Ascending aorta (tissue), 2 donors: Measurements from ENCODE around the gene SIRPB1. TPM values are rescaled to one million over a fixed set of nuclear protein-coding genes. Genes with fewer than 3 reads are reported as not detected.
"Not testable (repeated sequence)": the region's sequence is repeated elsewhere in the genome, so short reads cannot be mapped to it uniquely, and the experiment has no call there.

Source experiments
- DNase-seq, 2 donors: peaks; one replicate each; pipeline ENCODE4 v3.0.0-alpha.2; 2019; ENCODE audit warnings: low spot score in 2 of 2
- H3K27ac ChIP-seq, 2 donors: fragments of 200-600 bp; sonication (generic); one replicate each; pipeline ENCODE4 v1.5.1; 2016 to 2017; ENCODE audit warnings: mild to moderate bottlenecking in 1 of 2
- H3K27me3 ChIP-seq: fragments of 200-600 bp; sonication (generic); one replicate; pipeline ENCODE4 v1.5.1; 2017
- H3K36me3 ChIP-seq, 2 donors: fragments of 200-600 bp; sonication (generic); one replicate each; pipeline ENCODE4 v1.5.1; 2016
- H3K4me1 ChIP-seq, 2 donors: fragments of 200-600 bp; sonication (generic); one replicate each; pipeline ENCODE4 v1.5.1; 2016 to 2017; ENCODE audit warnings: mild to moderate bottlenecking in 1 of 2
- H3K4me3 ChIP-seq, 2 donors: fragments of 200-600 bp; sonication (generic); one replicate each; pipeline ENCODE4 v1.5.1; 2016 to 2017; ENCODE audit warnings: mild to moderate bottlenecking in 1 of 2
- H3K9me3 ChIP-seq, 2 donors: fragments of 200-600 bp; sonication (generic); one replicate each; pipeline ENCODE4 v1.5.1; 2016
- CTCF ChIP-seq, 3 experiments: fragments of 200-600 bp in 2 of 3; fragments of 450-650 bp in 1 of 3; sonication (generic) in 2 of 3; IDR thresholded peaks; one replicate each; pipeline ENCODE4 v1.5.1; 2016 to 2019; ENCODE audit warnings: antibody characterized with exemption in 3 of 3, mild to moderate bottlenecking in 1 of 3, moderate library complexity in 1 of 3
- intact Hi-C: fragments of 100-400 bp; cut with DNase I; formaldehyde crosslinking; loops from one replicate; pipeline ENCODE4 v1.15.1; 2023
- total RNA-seq: library from RNA; depleted of rRNA; stranded (reverse); fragments of >200 nt; gene quantifications from one replicate; pipeline ENCODE4 v1.1.0, GENCODE V29; 2016

The SIRPB1 gene
- total RNA-seq, 1 donor from 2014 or later = 0.43 TPM

DNA sequence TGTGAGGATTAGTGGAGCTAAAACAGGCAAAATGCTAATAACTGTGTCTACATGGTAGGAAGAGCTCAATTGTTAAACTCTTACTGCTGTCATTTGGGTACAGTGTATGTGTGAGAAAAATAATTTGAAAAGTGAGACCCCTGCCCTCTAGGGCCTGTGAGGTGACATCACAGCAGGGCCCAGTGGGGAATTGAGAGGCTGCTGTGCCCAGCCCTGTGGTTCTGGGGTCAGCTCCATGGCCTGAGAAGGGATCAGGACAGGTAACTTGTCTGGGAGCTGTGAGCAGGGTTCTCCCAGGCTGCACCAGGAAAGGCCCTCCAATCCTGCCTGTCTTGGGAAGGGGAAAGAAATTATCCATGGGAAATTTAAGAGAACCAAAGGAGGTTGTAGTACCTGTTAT is 1.3 kb downstream of the SIRPB1 start:
- no peak for TF ChIP-seq CTCF (IDR thresholded peaks at IDR 0.05)

DNA sequence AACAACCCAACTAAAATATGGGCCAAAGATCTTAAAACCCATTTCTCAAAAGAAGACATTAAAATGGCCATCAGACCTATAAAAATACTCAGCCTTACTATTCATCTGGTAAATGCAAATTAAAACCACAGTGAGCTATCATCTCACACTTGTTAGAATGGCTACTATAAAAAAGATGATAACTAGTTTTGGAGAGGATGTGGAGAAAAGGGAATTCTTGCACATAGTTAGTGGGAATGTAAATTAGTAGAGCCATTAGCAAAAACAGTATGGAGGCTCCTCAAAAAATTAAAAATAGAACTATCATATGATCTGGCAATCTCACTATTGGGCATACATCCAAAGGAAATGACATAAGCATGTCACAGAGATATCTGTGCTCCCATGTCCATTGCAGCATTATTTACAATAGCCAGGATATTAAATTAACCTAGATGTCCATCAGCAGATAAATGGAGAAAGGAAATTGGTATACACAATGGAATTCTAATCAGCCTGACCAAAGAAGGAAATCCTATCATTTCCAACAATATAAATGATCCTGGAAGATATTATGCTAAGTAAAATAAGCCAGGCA is 2.9 kb downstream of the SIRPB1 start:
- peaks cover 4 to 5% of the 10 kb centered on the region in 2 donors for H3K9me3 ChIP-seq
- no peak for TF ChIP-seq CTCF (IDR thresholded peaks at IDR 0.05)
- H3K36me3 ChIP-seq = no peaks in the 10 kb centered on the region
- intact Hi-C loops = loop anchor here (5.0 kb wide), 1 partner anchor 40 kb away; no protein-coding TSS in a partner anchor
- H3K27me3 ChIP-seq = no peaks in the 10 kb centered on the region
- no peak overlapping the region for H3K4me3 ChIP-seq
- no peak overlapping the region for H3K27ac ChIP-seq
- H3K4me1 ChIP-seq = no peaks in the 10 kb centered on the region
- no peak for DNase-seq

More for the DNA sequence above, 1.3 kb downstream of the SIRPB1 start:
- Histone ChIP-seq H3K4me3 (no peak overlapping the region), H3K36me3 (no peaks in the 10 kb centered on the region), H3K27ac (no peak overlapping the region), H3K9me3 (peaks cover 4 to 5% of the 10 kb centered on the region in 2 donors), H3K27me3 (no peaks in the 10 kb centered on the region), H3K4me1 (no peaks in the 10 kb centered on the region)
- no peak for DNase-seq
- intact Hi-C loops = loop anchor here (5.0 kb wide), 1 partner anchor 41 kb away; no protein-coding TSS in a partner anchor

DNA sequence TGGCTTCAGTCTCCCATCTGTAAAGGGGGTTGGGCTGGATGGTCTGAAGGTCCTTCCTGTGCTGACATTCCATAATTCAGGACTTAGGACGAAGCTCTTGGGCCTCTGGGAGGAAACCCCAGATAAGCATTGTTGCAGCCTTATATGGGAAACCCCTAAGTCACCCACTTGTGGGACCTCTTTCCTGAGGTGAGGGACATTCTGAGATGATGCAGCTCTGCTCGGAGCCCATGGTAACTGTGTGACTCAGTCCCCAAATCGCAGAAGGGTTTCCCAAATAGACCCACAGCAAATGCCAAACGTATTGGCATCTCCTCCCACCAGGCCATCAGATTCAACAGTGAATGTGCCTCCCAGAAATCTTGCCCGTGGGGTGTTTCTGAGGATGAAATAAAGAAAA is 9.4 kb downstream of the SIRPB1 start:
- DNase-seq, H3K4me3 ChIP-seq, H3K9me3 ChIP-seq, intact Hi-C loops, H3K36me3 ChIP-seq, H3K4me1 ChIP-seq, H3K27ac ChIP-seq, H3K27me3 ChIP-seq: not testable (repeated sequence)

DNA sequence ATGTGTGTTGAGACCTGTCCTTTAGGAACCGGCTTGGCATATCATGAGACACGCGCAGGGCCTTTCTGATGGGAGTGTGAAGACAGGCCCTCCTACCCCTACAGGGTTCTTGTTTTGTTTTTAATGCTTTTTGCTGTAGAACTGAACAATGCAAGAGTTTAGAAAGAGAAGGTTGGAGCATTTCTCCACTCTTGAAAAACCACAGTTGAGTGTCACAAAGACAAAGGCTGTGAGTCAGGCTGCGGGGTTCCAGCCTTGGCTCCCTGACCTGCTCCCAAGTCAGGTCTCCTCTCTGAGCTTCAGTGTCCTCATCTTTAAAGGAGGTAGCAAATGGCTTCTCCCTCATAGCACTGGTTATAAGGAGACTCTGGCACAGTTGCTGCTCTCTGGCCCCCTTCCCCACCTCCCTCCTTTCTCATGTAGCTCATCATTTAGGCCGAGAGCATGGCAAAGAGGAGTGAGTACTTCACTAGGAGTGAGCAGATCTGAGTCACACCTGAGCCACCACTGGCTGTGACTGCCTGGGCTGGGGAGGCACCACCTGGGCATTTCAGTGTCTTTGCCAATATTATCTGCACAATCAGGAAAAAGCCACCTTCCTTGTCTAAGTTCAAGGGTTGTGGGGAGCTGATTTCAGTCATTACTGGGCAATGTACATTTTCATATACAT is 11.0 kb downstream of the SIRPB1 start:
- H3K4me1 ChIP-seq, DNase-seq, intact Hi-C loops, H3K36me3 ChIP-seq, H3K27ac ChIP-seq, H3K27me3 ChIP-seq, H3K4me3 ChIP-seq, H3K9me3 ChIP-seq: not testable (repeated sequence)

- Histone ChIP-seq H3K27ac (no peak overlapping the region), H3K4me1 (no peaks in the 10 kb centered on the region), H3K4me3 (no peak overlapping the region), H3K27me3 (no peaks in the 10 kb centered on the region), H3K36me3 (no peaks in the 10 kb centered on the region), H3K9me3 (no peaks in the 10 kb centered on the region)
- TF ChIP-seq CTCF (IDR thresholded peaks at IDR 0.05) = no peak
- intact Hi-C loops = no loop called here
- no peak for DNase-seq
Observed at GRCh38 chr20:1600736-1601135, 19.1 kb downstream of the SIRPB1 start.

DNA sequence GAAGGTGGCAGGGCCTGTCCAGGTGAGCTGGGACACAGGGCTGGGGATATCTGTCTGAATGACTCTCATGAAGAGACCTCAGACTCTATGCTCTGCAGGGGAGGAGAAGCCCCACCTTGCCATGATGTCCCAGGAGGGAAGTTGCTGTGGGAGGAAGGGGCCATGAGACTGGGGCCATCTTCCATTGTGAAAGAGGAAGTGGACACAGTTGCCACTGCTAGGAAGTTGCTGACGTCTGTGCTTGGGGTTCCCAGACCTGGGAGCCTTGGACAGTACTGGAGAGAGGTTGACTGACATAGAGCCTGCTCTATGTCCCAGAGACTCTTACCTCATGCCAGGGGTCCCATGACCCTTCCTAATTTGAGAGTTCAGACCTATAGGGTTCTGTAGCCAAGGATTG is 24.5 kb downstream of the SIRPB1 start:
- no peak for TF ChIP-seq CTCF (IDR thresholded peaks at IDR 0.05)
- Histone ChIP-seq H3K9me3 (no peaks in the 10 kb centered on the region), H3K36me3 (no peaks in the 10 kb centered on the region), H3K27me3 (no peaks in the 10 kb centered on the region), H3K4me1 (no peaks in the 10 kb centered on the region), H3K27ac (no peak overlapping the region), H3K4me3 (no peak overlapping the region)
- intact Hi-C loops = no loop called here
- DNase-seq = no peak
